ES-I3 (cell line): ENCODE data around the gene AKAP13.
"Not testable (repeated sequence)": the region's sequence is repeated elsewhere in the genome, so short reads cannot be mapped to it uniquely, and the experiment has no call there.

Experiments used
- H3K36me3 ChIP-seq: 2 replicates; pipeline ENCODE4 v1.6.1; 2013; ENCODE audit warnings: mild to moderate bottlenecking, low read length, control low read depth, moderate library complexity; ENCODE audit not compliant: insufficient read depth
- H3K4me1 ChIP-seq: 2 replicates; pipeline ENCODE4 v1.6.1; 2013; ENCODE audit warnings: mild to moderate bottlenecking, control low read depth, low read length; ENCODE audit not compliant: insufficient read depth
- H3K9ac ChIP-seq: 2 replicates; pipeline ENCODE4 v1.6.1; 2013; ENCODE audit warnings: low read depth, mild to moderate bottlenecking, low read length, moderate library complexity
- H3K9me3 ChIP-seq: 2 replicates; pipeline ENCODE4 v1.6.1; 2013; ENCODE audit warnings: mild to moderate bottlenecking, low read length, moderate library complexity; ENCODE audit not compliant: control insufficient read depth, insufficient read depth

AKAP13 gene

GRCh38 chr15:85530079-85530478 lies 149.7 kb downstream of the AKAP13 start:
- Histone ChIP-seq H3K4me1 (0 out of 2 replicates have a peak, but pooled peaks cover 4% of the 10 kb centered on the region), H3K36me3 (no peaks in the 10 kb centered on the region; the same call in 1 of the 2 replicates), H3K9me3 (no peaks in the 10 kb centered on the region)

GRCh38 chr15:85531083-85531482 lies 150.7 kb downstream of the AKAP13 start:
- no peaks in the 10 kb centered on the region for H3K9me3 ChIP-seq
- no peaks in the 10 kb centered on the region; the same call in 1 of the 2 replicates for H3K36me3 ChIP-seq
- no peak overlapping the region for H3K9ac ChIP-seq
- 0 out of 2 replicates have a peak, but pooled peaks cover 4% of the 10 kb centered on the region for H3K4me1 ChIP-seq

More at GRCh38 chr15:85530079-85530478, 149.7 kb downstream of the AKAP13 start:
- no peak overlapping the region for H3K9ac ChIP-seq

- Histone ChIP-seq H3K9ac (no peak overlapping the region), H3K4me1 (0 out of 2 replicates have a peak, but pooled peaks cover 4% of the 10 kb centered on the region), H3K36me3 (no peaks in the 10 kb centered on the region; the same call in 1 of the 2 replicates), H3K9me3 (no peaks in the 10 kb centered on the region)
These were observed 152.3 kb downstream of the AKAP13 start for GRCh38 chr15:85532689-85533088.

GRCh38 chr15:85534031-85534430 lies 153.6 kb downstream of the AKAP13 start:
- no peaks in the 10 kb centered on the region for H3K9me3 ChIP-seq
- no peaks in the 10 kb centered on the region; the same call in 1 of the 2 replicates for H3K36me3 ChIP-seq
- H3K4me1 ChIP-seq, result 0 out of 2 replicates have a peak, but pooled peaks cover 4% of the 10 kb centered on the region
- H3K9ac ChIP-seq, result no peak overlapping the region

- not testable (repeated sequence) for H3K4me1 ChIP-seq, H3K9me3 ChIP-seq, H3K36me3 ChIP-seq, H3K9ac ChIP-seq
These were observed 155.3 kb downstream of the AKAP13 start for GRCh38 chr15:85535533-85536330.

GRCh38 chr15:85536341-85536740 lies 155.9 kb downstream of the AKAP13 start:
- H3K4me1 ChIP-seq, result no peaks in the 10 kb centered on the region
- no peaks in the 10 kb centered on the region; the same call in 1 of the 2 replicates for H3K36me3 ChIP-seq
- H3K9me3 ChIP-seq, result no peaks in the 10 kb centered on the region
- no peak overlapping the region for H3K9ac ChIP-seq

GRCh38 chr15:85539491-85539890 lies 159.1 kb downstream of the AKAP13 start:
- Histone ChIP-seq H3K36me3 (no peaks in the 10 kb centered on the region; the same call in 1 of the 2 replicates), H3K4me1 (no peaks in the 10 kb centered on the region)

GRCh38 chr15:85540085-85540797 lies 159.8 kb downstream of the AKAP13 start:
- Histone ChIP-seq H3K9ac (no peak overlapping the region), H3K36me3 (no peaks in the 10 kb centered on the region), H3K4me1 (no peaks in the 10 kb centered on the region), H3K9me3 (no peaks in the 10 kb centered on the region)

More at GRCh38 chr15:85539491-85539890, 159.1 kb downstream of the AKAP13 start:
- Histone ChIP-seq H3K9me3 (no peaks in the 10 kb centered on the region), H3K9ac (no peak overlapping the region)

- H3K4me1 ChIP-seq, result no peaks in the 10 kb centered on the region
- no peaks in the 10 kb centered on the region for H3K36me3 ChIP-seq
- no peaks in the 10 kb centered on the region for H3K9me3 ChIP-seq
- no peak overlapping the region for H3K9ac ChIP-seq
These were observed 161.3 kb downstream of the AKAP13 start for GRCh38 chr15:85541744-85542143.

- Histone ChIP-seq H3K9ac (no peak overlapping the region), H3K36me3 (no peaks in the 10 kb centered on the region), H3K9me3 (no peaks in the 10 kb centered on the region), H3K4me1 (no peaks in the 10 kb centered on the region)
These were observed 162.1 kb downstream of the AKAP13 start for GRCh38 chr15:85542488-85542887.

GRCh38 chr15:85542895-85543331 lies 162.5 kb downstream of the AKAP13 start:
- no peaks in the 10 kb centered on the region for H3K4me1 ChIP-seq
- no peaks in the 10 kb centered on the region for H3K36me3 ChIP-seq
- H3K9me3 ChIP-seq, result no peaks in the 10 kb centered on the region
- no peak overlapping the region for H3K9ac ChIP-seq

GRCh38 chr15:85543741-85544155 lies 163.3 kb downstream of the AKAP13 start:
- no peak overlapping the region for H3K9ac ChIP-seq
- no peaks in the 10 kb centered on the region for H3K4me1 ChIP-seq
- H3K36me3 ChIP-seq, result no peaks in the 10 kb centered on the region
- no peaks in the 10 kb centered on the region for H3K9me3 ChIP-seq

- no peaks in the 10 kb centered on the region for H3K4me1 ChIP-seq
- no peaks in the 10 kb centered on the region for H3K9me3 ChIP-seq
- H3K36me3 ChIP-seq, result no peaks in the 10 kb centered on the region
- no peak overlapping the region for H3K9ac ChIP-seq
These were observed 164.8 kb downstream of the AKAP13 start for GRCh38 chr15:85545185-85545584.

GRCh38 chr15:85545752-85546151 lies 165.3 kb downstream of the AKAP13 start:
- Histone ChIP-seq H3K4me1 (no peaks in the 10 kb centered on the region), H3K36me3 (no peaks in the 10 kb centered on the region), H3K9me3 (no peaks in the 10 kb centered on the region), H3K9ac (no peak overlapping the region)
